Activated CD4-positive, alpha-beta T cell treated with anti-CD3 and anti-CD28 coated beads, Interleukin-2, amount 10 ng/mL, durations not matched to agents 24 days and 14 days (primary cell): ENCODE measurements around the gene CBFB. TPM values are rescaled to one million over a fixed set of nuclear protein-coding genes. Genes with fewer than 3 reads are reported as not detected.
A peak's percentile ranks its signal among the peaks of the same experiment; 100 is the strongest.
"Not testable (repeated sequence)": the region's sequence is repeated elsewhere in the genome, so short reads cannot be mapped to it uniquely, and the experiment has no call there.

ENCODE experiments used
- DNase-seq: peaks from one replicate; pipeline ENCODE4 v3.0.0; 2022
- H3K27ac Mint-ChIP-seq: one replicate; pipeline ENCODE4 v1.8.0; 2022; ENCODE audit warnings: mild to moderate bottlenecking, mixed read lengths
- H3K27me3 Mint-ChIP-seq: one replicate; pipeline ENCODE4 v1.8.0; 2022; ENCODE audit warnings: mixed read lengths
- H3K36me3 Mint-ChIP-seq: one replicate; pipeline ENCODE4 v1.8.0; 2022; ENCODE audit warnings: low read depth, mild to moderate bottlenecking, mixed read lengths
- H3K4me1 Mint-ChIP-seq: one replicate; pipeline ENCODE4 v1.8.0; 2021; ENCODE audit warnings: mixed read lengths
- H3K4me3 Mint-ChIP-seq: one replicate; pipeline ENCODE4 v1.8.0; 2022; ENCODE audit warnings: mild to moderate bottlenecking, moderate library complexity, mixed read lengths
- H3K9me3 Mint-ChIP-seq: one replicate; pipeline ENCODE4 v1.8.0; 2021; ENCODE audit warnings: mixed read lengths
- intact Hi-C: fragments of 100-400 bp; cut with micrococcal nuclease; formaldehyde crosslinking; loops from one replicate; pipeline ENCODE4 v1.15.1; 2023
- total RNA-seq: library from RNA; stranded (reverse); gene quantifications from 2 replicates; pipeline ENCODE4 v1.2.3, GENCODE V29; 2022

Gene CBFB
- total RNA-seq, 1 donor from 2014 or later = 163 TPM

- H3K9me3 Mint-ChIP-seq = no peaks in the 10 kb centered on the region
- H3K4me1 Mint-ChIP-seq = peaks cover 15% of the 10 kb centered on the region
- intact Hi-C loops = no loop called here
- no peaks in the 10 kb centered on the region for H3K27me3 Mint-ChIP-seq
- H3K36me3 Mint-ChIP-seq = peaks cover 23% of the 10 kb centered on the region
- H3K27ac Mint-ChIP-seq = no peak overlapping the region
- DNase-seq = no peak
- H3K4me3 Mint-ChIP-seq = no peak overlapping the region
Measured at GRCh38 chr16:67116388-67117311, 87.7 kb downstream of the CBFB start.

GRCh38 chr16:67117716-67118115 is 88.8 kb downstream of the CBFB start:
- Mint-ChIP-seq H3K4me1 (peaks cover 5% of the 10 kb centered on the region), H3K4me3 (no peak overlapping the region), H3K9me3 (no peaks in the 10 kb centered on the region), H3K27ac (no peak overlapping the region), H3K36me3 (peaks cover 27% of the 10 kb centered on the region), H3K27me3 (no peaks in the 10 kb centered on the region)
- intact Hi-C loops = no loop called here
- no peak for DNase-seq

GRCh38 chr16:67120025-67120424 is 91.1 kb downstream of the CBFB start:
- intact Hi-C loops = no loop called here
- H3K9me3 Mint-ChIP-seq = no peaks in the 10 kb centered on the region
- no peak overlapping the region for H3K4me3 Mint-ChIP-seq
- no peaks in the 10 kb centered on the region for H3K27me3 Mint-ChIP-seq
- no peak overlapping the region for H3K27ac Mint-ChIP-seq
- no peak for DNase-seq
- H3K4me1 Mint-ChIP-seq = peaks cover 2% of the 10 kb centered on the region
- peaks cover 37% of the 10 kb centered on the region for H3K36me3 Mint-ChIP-seq

- H3K27ac Mint-ChIP-seq, H3K4me3 Mint-ChIP-seq, H3K4me1 Mint-ChIP-seq, H3K27me3 Mint-ChIP-seq, intact Hi-C loops, H3K9me3 Mint-ChIP-seq, DNase-seq: not testable (repeated sequence)
- H3K36me3 Mint-ChIP-seq = peaks cover 45% of the 10 kb centered on the region
Measured at GRCh38 chr16:67122799-67123198, 93.8 kb downstream of the CBFB start.

GRCh38 chr16:67128417-67128816 is 99.5 kb downstream of the CBFB start:
- intact Hi-C loops = no loop called here
- H3K9me3 Mint-ChIP-seq = no peaks in the 10 kb centered on the region
- peaks cover 4% of the 10 kb centered on the region for H3K4me1 Mint-ChIP-seq
- peaks cover 42% of the 10 kb centered on the region for H3K36me3 Mint-ChIP-seq
- no peak overlapping the region for H3K4me3 Mint-ChIP-seq
- no peak for DNase-seq
- H3K27me3 Mint-ChIP-seq = no peaks in the 10 kb centered on the region
- no peak overlapping the region for H3K27ac Mint-ChIP-seq

- intact Hi-C loops = no loop called here
- peaks cover 38% of the 10 kb centered on the region for H3K36me3 Mint-ChIP-seq
Measured at GRCh38 chr16:67128887-67129286, 99.9 kb downstream of the CBFB start.

GRCh38 chr16:67129422-67129821 is 100.5 kb downstream of the CBFB start:
- Mint-ChIP-seq H3K4me3 (no peak overlapping the region), H3K9me3 (no peaks in the 10 kb centered on the region), H3K36me3 (peaks cover 35% of the 10 kb centered on the region), H3K4me1 (peaks cover 4% of the 10 kb centered on the region), H3K27ac (no peak overlapping the region), H3K27me3 (no peaks in the 10 kb centered on the region)
- DNase-seq = no peak
- intact Hi-C loops = no loop called here

More at GRCh38 chr16:67128887-67129286, 99.9 kb downstream of the CBFB start:
- Mint-ChIP-seq H3K27ac (no peak overlapping the region), H3K27me3 (no peaks in the 10 kb centered on the region), H3K9me3 (no peaks in the 10 kb centered on the region), H3K4me1 (peaks cover 4% of the 10 kb centered on the region), H3K4me3 (no peak overlapping the region)
- no peak for DNase-seq

- peaks cover 44% of the 10 kb centered on the region for H3K36me3 Mint-ChIP-seq
- H3K4me3 Mint-ChIP-seq = no peak overlapping the region
- no peaks in the 10 kb centered on the region for H3K4me1 Mint-ChIP-seq
- no peaks in the 10 kb centered on the region for H3K27me3 Mint-ChIP-seq
- no peak for DNase-seq
- intact Hi-C loops = no loop called here
- no peak overlapping the region for H3K27ac Mint-ChIP-seq
- no peaks in the 10 kb centered on the region for H3K9me3 Mint-ChIP-seq
Measured at GRCh38 chr16:67137605-67138004, 108.7 kb downstream of the CBFB start.

- Mint-ChIP-seq H3K9me3 (no peaks in the 10 kb centered on the region), H3K27ac (no peak overlapping the region), H3K36me3 (peaks cover 51% of the 10 kb centered on the region), H3K4me1 (no peaks in the 10 kb centered on the region), H3K27me3 (no peaks in the 10 kb centered on the region), H3K4me3 (no peak overlapping the region)
- intact Hi-C loops = no loop called here
- DNase-seq = no peak
Measured at GRCh38 chr16:67141391-67141790, 112.4 kb downstream of the CBFB start.

GRCh38 chr16:67142342-67142741 is 113.4 kb downstream of the CBFB start:
- H3K4me3 Mint-ChIP-seq = no peak overlapping the region
- no peaks in the 10 kb centered on the region for H3K9me3 Mint-ChIP-seq
- intact Hi-C loops = no loop called here
- H3K27ac Mint-ChIP-seq = no peak overlapping the region
- DNase-seq = no peak
- H3K27me3 Mint-ChIP-seq = no peaks in the 10 kb centered on the region
- H3K4me1 Mint-ChIP-seq = no peaks in the 10 kb centered on the region
- H3K36me3 Mint-ChIP-seq = peaks cover 51% of the 10 kb centered on the region

GRCh38 chr16:67144943-67145342 is 116.0 kb downstream of the CBFB start:
- DNase-seq = no peak

GRCh38 chr16:67145746-67146145 is 116.8 kb downstream of the CBFB start:
- H3K9me3 Mint-ChIP-seq = no peaks in the 10 kb centered on the region
- intact Hi-C loops = no loop called here
- H3K27me3 Mint-ChIP-seq = no peaks in the 10 kb centered on the region
- no peak overlapping the region for H3K27ac Mint-ChIP-seq
- peaks cover 4% of the 10 kb centered on the region for H3K4me1 Mint-ChIP-seq
- H3K4me3 Mint-ChIP-seq = no peak overlapping the region
- DNase-seq = no peak
- H3K36me3 Mint-ChIP-seq = peaks cover 50% of the 10 kb centered on the region

More at GRCh38 chr16:67144943-67145342, 116.0 kb downstream of the CBFB start:
- intact Hi-C loops = no loop called here
- Mint-ChIP-seq H3K4me1 (peaks cover 4% of the 10 kb centered on the region), H3K9me3 (no peaks in the 10 kb centered on the region), H3K27ac (peak overlapping the region; percentile 38), H3K27me3 (no peaks in the 10 kb centered on the region), H3K4me3 (no peak overlapping the region), H3K36me3 (peaks cover 58% of the 10 kb centered on the region)

GRCh38 chr16:67146523-67147357 is 117.8 kb downstream of the CBFB start:
- intact Hi-C loops = no loop called here
- no peaks in the 10 kb centered on the region for H3K27me3 Mint-ChIP-seq
- no peak overlapping the region for H3K4me3 Mint-ChIP-seq
- no peak overlapping the region for H3K27ac Mint-ChIP-seq
- no peak for DNase-seq
- H3K9me3 Mint-ChIP-seq = no peaks in the 10 kb centered on the region
- H3K4me1 Mint-ChIP-seq = peaks cover 12% of the 10 kb centered on the region
- H3K36me3 Mint-ChIP-seq = peaks cover 46% of the 10 kb centered on the region
